OCI-M2 (cell line): ENCODE measurements around the gene SSC4D.

ENCODE experiments used
- DNase-seq: peaks from one replicate; lab custom pipeline; 2025; ENCODE audit not compliant: unreplicated experiment; lab: John Stamatoyannopoulos, UW

The SSC4D gene

DNA sequence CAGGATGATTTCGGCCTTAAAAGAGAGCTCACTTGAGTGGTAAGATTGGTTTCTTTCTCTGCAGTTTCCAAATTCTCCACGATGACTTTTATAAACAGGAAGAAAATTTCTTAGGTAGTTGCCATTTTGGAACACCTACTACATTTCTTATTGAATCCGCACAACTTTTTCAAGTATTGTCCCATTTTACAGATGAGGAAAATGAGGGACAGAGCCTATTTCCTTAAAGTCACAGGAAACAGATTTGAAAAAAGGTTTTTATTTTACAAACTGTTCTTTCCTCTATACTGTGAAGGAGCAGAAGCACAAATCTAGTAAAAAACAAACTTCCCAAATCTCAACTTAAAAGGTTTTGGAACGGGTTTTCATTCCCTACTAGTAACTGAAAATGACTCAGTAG, 53.4 kb downstream of the SSC4D start:
- DNase-seq: no peak

DNA sequence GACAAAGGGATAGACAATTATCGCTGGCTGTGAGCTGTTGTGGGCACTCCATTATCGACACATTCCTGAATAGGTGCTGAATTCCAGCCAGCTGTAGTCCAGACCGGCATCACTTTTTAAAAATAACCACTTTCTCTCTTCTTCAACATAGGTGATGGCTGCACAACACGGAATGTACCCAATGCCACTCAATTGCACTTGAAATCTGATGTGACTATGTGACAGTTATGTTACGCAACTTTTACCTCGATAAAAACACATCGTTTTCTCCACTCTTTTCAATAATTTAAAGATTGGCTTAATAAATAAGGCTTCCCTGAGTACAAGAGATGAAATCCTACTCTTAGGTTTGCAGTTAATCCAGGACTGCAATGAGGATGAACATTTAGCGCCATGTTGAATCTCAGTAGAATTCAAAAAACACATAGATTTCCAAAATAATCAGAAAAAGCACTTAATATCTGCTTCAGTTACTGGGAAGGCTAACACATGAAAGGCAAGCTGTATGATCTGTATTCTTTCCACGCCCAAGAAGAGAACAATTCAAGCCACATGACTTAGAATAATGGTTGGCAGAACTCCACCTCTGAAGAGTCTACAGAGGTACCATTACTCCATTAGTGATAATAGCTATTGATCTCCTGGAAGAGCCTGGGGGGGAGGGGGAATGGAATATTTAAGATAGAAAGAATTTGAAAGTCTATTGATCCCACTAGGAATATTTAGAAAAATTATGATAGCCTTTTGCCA, 54.3 kb downstream of the SSC4D start:
- no peak for DNase-seq

DNA sequence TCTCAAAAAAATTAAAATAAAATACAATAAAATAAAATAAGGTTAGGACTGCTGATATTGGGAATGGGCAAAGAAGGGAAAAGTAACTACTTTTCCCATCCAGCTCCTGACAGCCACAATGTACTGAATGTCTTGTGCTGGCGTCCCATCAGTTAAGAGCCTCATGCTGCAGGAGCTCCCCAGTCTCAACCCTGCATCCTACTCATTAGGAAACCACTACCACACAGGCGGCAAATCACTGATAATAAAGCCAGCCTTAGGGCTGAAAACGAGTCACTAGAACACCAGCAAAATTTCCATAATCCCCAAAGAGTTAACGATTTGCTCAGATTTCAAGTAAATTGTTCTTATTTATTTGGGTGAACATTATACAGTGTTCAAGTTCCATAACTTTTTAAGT, 55.0 kb downstream of the SSC4D start:
- no peak for DNase-seq

GRCh38 chr7:76353744-76354143, 55.8 kb downstream of the SSC4D start:
- no peak for DNase-seq

DNA sequence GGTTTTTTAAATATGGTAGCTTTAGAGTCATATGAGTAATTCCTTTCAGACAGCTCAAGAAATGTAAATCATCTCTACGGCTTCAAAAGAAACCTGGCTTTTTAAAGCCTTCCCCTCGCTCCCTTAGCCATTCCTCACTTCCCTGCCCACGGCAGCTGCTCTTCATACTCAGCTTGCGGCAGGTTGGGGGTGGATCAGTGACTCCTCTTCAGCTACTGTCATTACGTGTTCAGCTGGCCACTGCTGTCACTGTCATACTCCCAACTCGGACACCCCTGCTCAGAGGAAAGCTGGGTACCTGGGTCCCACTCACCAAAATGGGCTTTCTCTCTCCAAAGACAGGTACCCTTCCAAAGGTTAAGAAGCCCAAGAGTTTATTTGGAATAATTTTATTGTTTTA, 57.3 kb downstream of the SSC4D start:
- DNase-seq: no peak

DNA sequence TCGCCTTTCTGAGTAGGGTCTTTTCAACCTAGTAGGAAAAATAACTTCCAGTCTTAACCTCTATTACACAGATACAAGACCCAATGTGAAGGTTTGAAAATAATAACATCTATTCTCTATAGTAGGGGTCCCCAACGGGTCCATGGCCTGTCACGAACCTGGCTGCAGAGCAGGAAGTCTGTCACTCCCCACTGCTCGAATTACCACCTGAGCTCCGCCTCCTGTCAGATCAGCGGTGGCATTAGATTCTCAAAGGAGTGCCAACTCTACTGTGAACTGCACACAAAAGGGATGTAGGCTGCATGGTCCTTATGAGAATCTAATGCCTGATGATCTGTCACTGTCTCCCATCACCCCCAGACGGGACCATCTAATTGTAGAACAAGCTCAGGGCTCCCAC, 58.1 kb downstream of the SSC4D start:
- no peak for DNase-seq

GRCh38 chr7:76349313-76349885, 60.1 kb downstream of the SSC4D start:
- no peak for DNase-seq

DNA sequence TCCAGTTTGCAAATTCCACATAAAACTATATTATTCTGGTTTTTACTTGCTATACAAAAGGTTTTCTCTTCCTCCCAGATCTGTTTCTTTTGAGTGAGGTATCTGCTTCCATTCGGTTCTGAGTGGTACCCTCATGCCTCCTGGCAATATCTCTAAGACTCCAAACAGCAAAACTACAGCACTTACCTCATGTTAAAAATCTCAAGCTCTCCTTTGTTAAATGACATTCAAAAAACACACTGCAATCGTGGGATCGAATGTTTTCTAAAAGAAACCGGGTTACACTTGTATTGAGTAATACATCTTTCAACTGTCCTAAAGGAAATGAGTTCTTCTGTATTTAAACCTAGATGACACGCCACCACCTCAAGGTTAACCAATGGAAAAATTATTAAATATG, 61.8 kb downstream of the SSC4D start:
- DNase-seq: no peak

DNA sequence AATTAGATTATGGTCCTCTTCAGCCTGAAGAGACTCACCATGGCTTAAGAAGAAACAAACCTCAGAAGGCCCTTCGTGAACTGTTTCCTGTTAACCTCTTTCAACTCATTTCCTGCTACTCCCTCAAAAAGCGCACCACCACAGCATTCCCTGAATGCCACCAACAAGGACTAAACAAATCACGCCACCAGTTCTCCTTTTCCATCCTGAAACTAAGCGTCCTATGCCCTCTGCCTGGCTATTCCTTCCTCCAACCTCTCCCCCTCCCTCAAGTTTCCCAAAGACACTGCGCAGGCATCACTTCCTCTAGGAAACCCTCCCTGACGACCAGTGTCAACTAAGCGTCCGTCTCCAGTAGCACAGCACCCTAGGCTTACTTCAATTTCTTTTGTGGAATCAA, 62.7 kb downstream of the SSC4D start:
- DNase-seq: no peak

GRCh38 chr7:76346097-76346496, 63.4 kb downstream of the SSC4D start:
- DNase-seq: no peak

DNA sequence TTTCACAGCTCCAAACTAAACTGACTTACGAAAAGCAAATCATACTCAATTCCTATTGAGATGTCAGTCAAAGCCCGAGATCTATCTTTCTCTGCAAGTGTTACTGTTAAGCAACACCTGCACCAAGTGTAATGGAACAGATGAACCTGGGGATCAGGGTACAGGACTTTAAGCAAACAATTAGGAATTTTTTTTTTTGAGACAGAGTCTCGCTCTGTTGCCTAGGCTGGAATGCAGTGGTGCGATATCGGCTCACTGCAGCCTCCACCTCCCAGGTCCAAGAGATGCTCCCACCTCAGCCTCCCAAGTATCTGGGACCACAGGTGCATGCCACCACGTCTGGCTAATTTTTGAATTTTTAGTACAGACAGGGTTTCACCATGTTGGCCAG, 65.6 kb downstream of the SSC4D start:
- no peak for DNase-seq

DNA sequence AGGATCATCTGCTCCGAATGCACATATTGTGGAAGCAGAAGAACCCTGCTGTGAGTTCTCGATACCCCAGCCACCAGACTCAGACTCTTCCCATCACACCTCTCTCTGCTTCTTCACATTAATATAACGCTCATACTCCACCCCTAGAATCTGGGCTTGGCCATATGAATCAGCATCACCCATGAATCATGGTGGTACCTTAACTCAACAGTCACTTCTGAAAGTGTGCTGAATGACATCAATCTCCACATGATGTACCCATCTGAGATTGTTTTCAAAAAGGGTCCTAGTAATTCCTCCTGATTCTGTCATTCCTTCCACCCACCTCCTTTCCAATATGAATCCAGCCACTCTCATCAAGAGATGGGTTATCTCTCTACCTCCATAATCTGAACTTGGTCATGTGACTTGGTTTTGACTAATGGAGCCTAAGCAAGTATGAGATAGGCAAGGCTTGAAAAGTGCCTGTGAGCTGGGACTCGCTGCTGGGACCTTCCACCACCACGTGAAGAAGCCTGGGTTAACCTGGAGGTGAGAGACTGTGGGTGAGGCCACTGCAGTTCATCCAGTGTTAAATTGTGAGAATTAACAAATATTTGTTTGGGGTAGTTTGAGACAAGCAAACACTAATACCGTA, 66.1 kb downstream of the SSC4D start:
- DNase-seq: no peak

GRCh38 chr7:76342222-76342621, 67.3 kb downstream of the SSC4D start:
- DNase-seq: no peak

DNA sequence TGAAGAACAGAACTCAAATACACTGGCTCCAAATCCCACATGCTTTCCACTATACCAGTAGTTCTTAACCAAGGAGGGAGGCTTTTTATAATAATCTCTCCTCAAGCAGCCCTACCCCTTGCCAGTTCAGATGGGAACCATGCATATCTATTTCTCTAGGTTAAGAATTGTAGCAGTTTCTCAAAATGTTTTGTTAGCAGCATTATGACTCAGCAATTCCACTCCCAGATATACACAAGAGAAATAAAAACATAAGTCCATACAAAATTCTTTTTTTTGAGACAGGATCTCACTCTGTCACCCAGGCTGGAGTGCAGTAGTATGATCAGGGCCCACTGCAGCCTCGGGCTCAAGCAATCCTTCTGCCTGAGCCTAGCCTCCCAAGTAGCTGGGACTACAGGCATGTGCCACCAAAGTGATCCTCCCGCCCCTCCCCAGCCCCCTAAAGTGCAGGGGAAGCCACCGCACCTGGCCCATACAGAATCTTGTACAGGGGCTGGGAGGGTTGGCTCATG, 68.8 kb downstream of the SSC4D start:
- DNase-seq: no peak
